C4-2B (cell line): ENCODE data around the gene C14orf119.

Source experiments
- ZFX ChIP-seq: fragments of 450-650 bp; IDR thresholded peaks from 2 replicates; pipeline ENCODE4 v1.6.1; 2017
- TF ChIP-seq, protein P1 (sequence below): fragments of 450-650 bp; conservative IDR thresholded peaks from 2 replicates; pipeline ENCODE4 v1.5.1; 2017; ENCODE audit warnings: mild to moderate bottlenecking

DNA sequence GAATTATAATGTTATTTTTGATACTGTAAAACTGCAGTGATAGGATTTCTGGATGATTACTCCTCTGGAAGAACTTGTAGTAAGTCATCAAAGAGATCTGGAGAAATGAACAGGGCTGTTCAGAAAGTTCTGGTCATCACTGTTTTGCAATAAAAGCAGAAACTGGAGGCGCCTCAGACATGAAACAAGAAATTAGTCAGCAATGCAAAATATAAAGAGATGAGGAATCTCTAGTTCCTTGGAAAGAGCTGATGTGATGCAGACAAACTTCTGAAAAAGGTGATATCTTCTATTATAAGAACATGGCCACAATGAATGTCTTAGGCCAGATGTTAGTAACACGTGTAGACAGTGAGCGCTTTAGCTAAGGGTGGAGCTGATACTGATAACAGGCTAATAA, 9.8 kb upstream of the C14orf119 start:
- TF ChIP-seq, protein P1, sequence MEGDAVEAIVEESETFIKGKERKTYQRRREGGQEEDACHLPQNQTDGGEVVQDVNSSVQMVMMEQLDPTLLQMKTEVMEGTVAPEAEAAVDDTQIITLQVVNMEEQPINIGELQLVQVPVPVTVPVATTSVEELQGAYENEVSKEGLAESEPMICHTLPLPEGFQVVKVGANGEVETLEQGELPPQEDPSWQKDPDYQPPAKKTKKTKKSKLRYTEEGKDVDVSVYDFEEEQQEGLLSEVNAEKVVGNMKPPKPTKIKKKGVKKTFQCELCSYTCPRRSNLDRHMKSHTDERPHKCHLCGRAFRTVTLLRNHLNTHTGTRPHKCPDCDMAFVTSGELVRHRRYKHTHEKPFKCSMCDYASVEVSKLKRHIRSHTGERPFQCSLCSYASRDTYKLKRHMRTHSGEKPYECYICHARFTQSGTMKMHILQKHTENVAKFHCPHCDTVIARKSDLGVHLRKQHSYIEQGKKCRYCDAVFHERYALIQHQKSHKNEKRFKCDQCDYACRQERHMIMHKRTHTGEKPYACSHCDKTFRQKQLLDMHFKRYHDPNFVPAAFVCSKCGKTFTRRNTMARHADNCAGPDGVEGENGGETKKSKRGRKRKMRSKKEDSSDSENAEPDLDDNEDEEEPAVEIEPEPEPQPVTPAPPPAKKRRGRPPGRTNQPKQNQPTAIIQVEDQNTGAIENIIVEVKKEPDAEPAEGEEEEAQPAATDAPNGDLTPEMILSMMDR, result no peak
- TF ChIP-seq ZFX, result no peak
